IMR-90 (cell line): ENCODE results near the gene SOCS2.

Experiments
- BHLHE40 ChIP-seq: fragments of 150-350 bp; IDR thresholded peaks from 2 replicates; pipeline ENCODE4 v1.6.1; 2016; ENCODE audit warnings: mild to moderate bottlenecking, low read depth, low read length
- CEBPB ChIP-seq: IDR thresholded peaks from 2 replicates; pipeline ENCODE4 v1.6.1; 2012; ENCODE audit warnings: low read depth, low read length, improper control_type of control experiment
- CTCF ChIP-seq: conservative IDR thresholded peaks from 2 replicates; pipeline ENCODE4 v1.5.1; 2012; ENCODE audit warnings: mild to moderate bottlenecking, low read depth, low read length, improper control_type of control experiment
- ELK1 ChIP-seq: fragments of 150-350 bp; IDR thresholded peaks from 2 replicates; pipeline ENCODE4 v1.6.1; 2016; ENCODE audit warnings: low read depth, mild to moderate bottlenecking, low read length, moderate library complexity, borderline replicate concordance
- FOS ChIP-seq: fragments of 150-350 bp; IDR thresholded peaks from 2 replicates; pipeline ENCODE4 v1.6.1; 2016; ENCODE audit warnings: low read depth, low read length
- MAFK ChIP-seq: IDR thresholded peaks from 2 replicates; pipeline ENCODE4 v1.6.1; 2012; ENCODE audit warnings: low read depth, low read length, improper control_type of control experiment
- MAZ ChIP-seq: IDR thresholded peaks from 2 replicates; pipeline ENCODE4 v1.6.1; 2012; ENCODE audit warnings: low read depth, mild to moderate bottlenecking, low read length, improper control_type of control experiment, moderate library complexity, borderline replicate concordance
- NFE2L2 ChIP-seq: fragments of 150-350 bp; IDR thresholded peaks from 2 replicates; pipeline ENCODE4 v1.6.1; 2016; ENCODE audit warnings: low read depth, mild to moderate bottlenecking, low read length
- POLR2A ChIP-seq: IDR thresholded peaks from 2 replicates; pipeline ENCODE4 v1.6.1; 2012; ENCODE audit warnings: mild to moderate bottlenecking, low read depth, low read length
- RAD21 ChIP-seq: IDR thresholded peaks from 2 replicates; pipeline ENCODE4 v1.6.1; 2012; ENCODE audit warnings: low read length, improper control_type of control experiment
- RCOR1 ChIP-seq: IDR thresholded peaks from 2 replicates; pipeline ENCODE4 v1.6.1; 2012; ENCODE audit warnings: mild to moderate bottlenecking, low read length, improper control_type of control experiment; ENCODE audit not compliant: insufficient replicate concordance
- RFX5 ChIP-seq: IDR thresholded peaks from 2 replicates; pipeline ENCODE4 v1.8.0; 2012; ENCODE audit warnings: low read depth, mild to moderate bottlenecking, low read length, moderate library complexity
- SMC3 ChIP-seq: fragments of 150-350 bp; IDR thresholded peaks from 2 replicates; pipeline ENCODE4 v1.6.1; 2016; ENCODE audit warnings: low read depth, mild to moderate bottlenecking, antibody characterized with exemption, low read length, moderate library complexity
- USF2 ChIP-seq: fragments of 150-350 bp; IDR thresholded peaks from 2 replicates; pipeline ENCODE4 v1.6.1; 2017; ENCODE audit warnings: mild to moderate bottlenecking, antibody characterized with exemption, low read length, low read depth

- TF ChIP-seq CTCF (no peak), CEBPB (no peak), NFE2L2 (no peak), POLR2A (no peak), MAFK (no peak), MAZ (no peak), BHLHE40 (no peak), FOS (no peak), RFX5 (no peak), RAD21 (no peak), RCOR1 (no peak), ELK1 (no peak), USF2 (no peak), SMC3 (no peak)
Measured at GRCh38 chr12:93603762-93604161, 31.3 kb downstream of the SOCS2 start.
